Common myeloid progenitor, CD34-positive (primary cell): Measurements from ENCODE around the gene EVI5.
"Not testable (repeated sequence)": the region's sequence is repeated elsewhere in the genome, so short reads cannot be mapped to it uniquely, and the experiment has no call there.

Experiments used
- CTCF ChIA-PET: fragments of 350-600 bp; sonication (Branson Sonifier 250); formaldehyde crosslinking; loops from one replicate; lab custom pipeline; 2021; ENCODE audit warnings: antibody characterized with exemption; lab: Charles Lee
- POLR2A ChIA-PET: fragments of 350-600 bp; sonication (Branson Sonifier 250); formaldehyde crosslinking; loops from one replicate; lab custom pipeline; 2021; ENCODE audit warnings: antibody characterized with exemption; lab: Charles Lee
- DNase-seq, 3 donors: peaks; one replicate each; pipeline versions ENCODE4 v3.0.0 to v3.0.0-alpha.2; 2013
- H3K27ac ChIP-seq, 2 experiments: 1 replicate in 1 of 2; 2 replicates in 1 of 2; pipeline ENCODE4 v1.7.0; 2013; ENCODE audit warnings: inconsistent platforms in 2 of 2, low read length in 2 of 2, mild to moderate bottlenecking in 2 of 2, low read depth in 1 of 2, moderate library complexity in 1 of 2; ENCODE audit not compliant: severe bottlenecking in 2 of 2, insufficient read depth in 1 of 2, poor library complexity in 1 of 2
- H3K27me3 ChIP-seq, 5 experiments: replicated peaks in 2 of 5; 1 replicate in 3 of 5; 2 replicates in 2 of 5; pipeline versions ENCODE4 v1.6.1 to v1.7.0; 2013; ENCODE audit warnings: low read length in 4 of 5, mild to moderate bottlenecking in 2 of 5, moderate library complexity in 2 of 5, inconsistent platforms in 1 of 5; ENCODE audit not compliant: insufficient read depth in 5 of 5, control insufficient read depth in 4 of 5
- H3K36me3 ChIP-seq, 4 experiments: 1 replicate in 2 of 4; 2 replicates in 2 of 4; pipeline versions ENCODE4 v1.6.1 to v1.7.0; 2013; ENCODE audit warnings: low read length in 3 of 4, control low read depth in 1 of 4, mild to moderate bottlenecking in 1 of 4; ENCODE audit not compliant: control insufficient read depth in 4 of 4, insufficient read depth in 4 of 4
- H3K4me1 ChIP-seq, 4 experiments: 1 replicate in 3 of 4; 2 replicates in 1 of 4; pipeline versions ENCODE4 v1.6.1 to v1.7.1; 2013; ENCODE audit warnings: low read length in 3 of 4, mild to moderate bottlenecking in 3 of 4, control low read depth in 1 of 4, inconsistent platforms in 1 of 4, moderate library complexity in 1 of 4; ENCODE audit not compliant: control insufficient read depth in 4 of 4, insufficient read depth in 4 of 4; ENCODE audit errors: control extremely low read depth in 1 of 4
- H3K4me3 ChIP-seq, 7 experiments: 1 replicate in 4 of 7; 2 replicates in 3 of 7; pipeline versions ENCODE4 v1.5.1 to v1.7.0; 2013; ENCODE audit warnings: mild to moderate bottlenecking in 7 of 7, low read length in 6 of 7, moderate library complexity in 6 of 7, inconsistent platforms in 2 of 7, low read depth in 2 of 7, control low read depth in 1 of 7; ENCODE audit not compliant: insufficient read depth in 4 of 7, control insufficient read depth in 1 of 7; ENCODE audit errors: extremely low read depth in 1 of 7
- H3K9me3 ChIP-seq, 5 experiments: 1 replicate in 4 of 5; 2 replicates in 1 of 5; pipeline versions ENCODE4 v1.6.1 to v1.7.1; 2013; ENCODE audit warnings: low read length in 4 of 5, mild to moderate bottlenecking in 2 of 5, inconsistent platforms in 1 of 5, low read depth in 1 of 5, moderate library complexity in 1 of 5; ENCODE audit not compliant: control insufficient read depth in 4 of 5, insufficient read depth in 2 of 5; ENCODE audit errors: control extremely low read depth in 1 of 5
- WGBS: methylation state at CpG from one replicate; pipeline ENCODE4 v1.1.5; 2013; ENCODE audit not compliant: insufficient coverage; 5-methylcytosine and 5-hydroxymethylcytosine counted together

EVI5 gene

DNA sequence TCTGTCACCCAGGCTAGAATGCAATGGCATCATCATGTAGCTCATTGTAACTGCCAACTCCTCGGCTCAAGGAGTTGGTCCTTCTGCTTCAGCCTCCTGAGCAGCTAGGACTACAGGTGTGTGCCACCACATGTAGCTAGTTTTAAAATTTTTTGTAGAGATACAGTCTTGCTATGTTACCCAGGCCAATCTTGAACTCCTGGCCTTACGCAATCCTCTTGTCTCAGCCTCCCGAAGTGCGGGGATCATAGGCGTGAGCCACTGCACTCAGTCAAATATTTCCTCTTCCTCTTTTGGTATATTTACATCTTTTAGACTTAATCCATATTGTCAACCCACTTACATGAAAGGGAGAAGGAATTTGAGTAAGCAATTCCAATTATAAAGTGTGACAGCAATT lies 121.1 kb downstream of the EVI5 start:
- POLR2A ChIA-PET: no interaction called here
- Histone ChIP-seq H3K4me1 (no peaks in the 10 kb centered on the region), H3K4me3 (no peak overlapping the region), H3K27me3 (no peaks in the 10 kb centered on the region), H3K27ac (no peak overlapping the region), H3K36me3 (no peaks in the 10 kb centered on the region), H3K9me3 (no peaks in the 10 kb centered on the region)
- DNase-seq: no peak
- 100% methylated on average over 2 of the region's 5 CpGs for WGBS
- CTCF ChIA-PET: no interaction called here

DNA sequence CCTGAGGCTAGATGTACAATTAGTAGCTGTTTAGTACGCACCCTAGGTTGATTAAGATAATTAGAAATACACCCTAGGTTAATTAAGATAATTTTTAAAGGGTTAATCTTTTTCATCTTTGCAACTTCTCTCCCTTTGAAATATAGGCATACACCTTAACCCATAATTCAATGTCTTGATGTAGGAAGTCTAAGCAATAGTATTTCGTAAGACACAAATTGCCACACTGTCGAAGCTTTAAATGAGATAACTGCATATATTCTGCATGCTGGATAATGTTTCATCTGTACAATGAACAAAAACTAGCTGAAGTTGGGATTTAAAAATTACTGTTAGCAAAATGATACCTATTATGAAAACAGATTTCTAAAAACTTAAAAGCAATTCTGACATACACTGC lies 122.9 kb downstream of the EVI5 start:
- Histone ChIP-seq H3K4me1 (no peaks in the 10 kb centered on the region), H3K4me3 (no peak overlapping the region), H3K9me3 (peaks cover 0 to 5% (median 0%) of the 10 kb centered on the region in 5 experiments), H3K27ac (no peak overlapping the region), H3K27me3 (no peaks in the 10 kb centered on the region), H3K36me3 (no peaks in the 10 kb centered on the region)
- DNase-seq: no peak
- POLR2A ChIA-PET: no interaction called here
- 80% methylated on average over 1 of the region's 3 CpGs for WGBS
- CTCF ChIA-PET: no interaction called here

DNA sequence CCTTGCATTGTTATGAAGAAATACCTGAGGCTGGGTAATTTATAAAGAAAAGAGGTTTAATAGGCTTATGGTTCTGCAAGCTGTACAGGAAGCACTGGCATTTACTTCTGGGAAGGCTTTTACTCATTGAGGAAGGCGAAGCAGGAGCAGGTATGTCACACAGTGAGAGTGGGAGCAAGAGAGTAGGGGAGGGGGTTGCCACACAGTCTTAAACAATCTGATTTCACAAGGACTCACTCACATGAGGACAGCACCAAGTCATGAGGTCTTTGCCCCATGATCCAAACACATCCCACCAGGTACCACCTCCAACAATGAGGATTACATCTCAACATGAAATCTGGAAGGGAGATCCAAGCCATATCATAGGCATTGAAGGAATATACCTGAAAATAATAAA lies 127.2 kb downstream of the EVI5 start:
- Histone ChIP-seq H3K27me3 (no peaks in the 10 kb centered on the region), H3K27ac (no peak overlapping the region), H3K9me3 (peaks cover 2 to 45% (median 7%) of the 10 kb centered on the region in 5 experiments), H3K36me3 (no peaks in the 10 kb centered on the region), H3K4me3 (no peak overlapping the region), H3K4me1 (no peaks in the 10 kb centered on the region)
- POLR2A ChIA-PET: no interaction called here
- DNase-seq: no peak
- CTCF ChIA-PET: no interaction called here
- WGBS: 100% methylated on average over 1 of the region's 1 CpG

DNA sequence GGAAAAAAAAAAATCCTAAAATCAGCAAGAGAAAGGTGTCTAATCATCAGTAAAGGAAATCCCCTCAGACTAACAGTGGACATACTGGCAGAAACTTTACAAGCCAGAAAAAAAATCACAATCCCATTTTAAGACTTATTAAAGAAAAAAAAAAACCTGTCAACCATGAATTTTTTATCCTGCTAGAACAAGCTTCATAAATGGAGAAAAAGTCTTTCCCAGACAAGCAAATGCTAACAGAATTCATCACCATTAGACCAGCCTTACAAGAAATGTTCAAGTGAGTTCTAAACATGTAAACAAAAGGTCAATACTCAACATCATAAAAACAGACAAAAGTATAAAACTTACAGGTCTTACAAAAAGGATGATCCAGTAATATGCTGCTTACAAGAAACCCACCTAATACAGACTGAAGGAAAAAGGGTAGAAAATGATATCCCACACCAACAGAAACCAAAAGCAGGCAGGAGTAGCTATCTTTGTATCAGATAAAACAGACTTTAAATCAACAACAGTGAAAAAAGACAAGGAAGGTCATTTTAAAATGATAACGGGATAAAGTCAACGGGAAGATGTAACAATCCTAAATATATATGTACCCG lies 129.6 kb downstream of the EVI5 start:
- WGBS: 100% methylated on average over 1 of the region's 3 CpGs
- ChIA-PET CTCF (interaction anchor here (0.7 kb wide), 1 partner anchor 32 kb away, joined by 4 read pairs; no protein-coding TSS in a partner anchor), POLR2A (no interaction called here)
- H3K36me3 ChIP-seq: no peaks in the 10 kb centered on the region
- no peak overlapping the region for H3K4me3 ChIP-seq
- no peak overlapping the region for H3K27ac ChIP-seq
- H3K4me1 ChIP-seq: no peaks in the 10 kb centered on the region
- H3K27me3 ChIP-seq: no peaks in the 10 kb centered on the region
- peaks cover 3 to 45% (median 7%) of the 10 kb centered on the region in 5 experiments for H3K9me3 ChIP-seq
- peak; percentile 14 to 47 (median 40) for DNase-seq

DNA sequence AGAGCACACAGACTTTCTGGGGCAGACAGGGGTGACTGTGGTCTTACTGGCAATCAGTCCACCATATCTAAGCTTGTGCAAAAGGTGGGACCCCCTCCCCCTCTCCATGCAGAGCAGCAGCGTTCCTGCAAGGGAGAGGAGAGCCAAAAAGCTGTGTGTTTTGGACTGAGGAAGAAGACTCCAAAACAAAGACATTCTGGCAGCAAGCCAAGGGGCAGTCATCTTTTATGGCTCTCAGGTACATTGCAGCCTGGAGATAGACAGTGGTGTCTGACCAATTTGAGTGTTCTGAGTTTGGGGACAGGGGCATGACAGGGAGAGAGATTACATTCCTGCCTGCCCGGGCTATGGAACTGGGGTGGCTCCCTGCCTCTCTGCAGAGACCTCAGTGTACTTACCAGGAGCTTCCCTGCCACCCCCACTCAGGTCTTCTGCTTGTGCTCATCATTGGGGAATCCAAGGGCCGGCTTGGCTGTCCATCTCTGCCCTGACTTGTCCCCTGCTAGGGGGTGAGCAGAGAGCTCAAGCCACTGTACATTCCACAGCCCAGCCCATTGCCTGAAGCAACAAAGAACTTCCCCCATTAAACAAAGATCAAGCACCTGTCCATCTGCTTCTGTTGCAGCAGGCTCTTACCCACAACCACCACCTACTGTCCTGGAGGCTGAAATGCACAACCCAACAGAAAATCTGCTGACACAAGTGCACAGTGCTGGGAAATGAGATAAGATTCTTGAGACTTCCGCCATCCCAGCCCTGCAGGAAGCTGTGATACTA lies 131.1 kb downstream of the EVI5 start:
- DNase-seq: peak in 1 of 3 donors; percentile 15
- 100% methylated on average over 3 of the region's 4 CpGs for WGBS
- H3K27me3 ChIP-seq: no peaks in the 10 kb centered on the region
- H3K36me3 ChIP-seq: no peaks in the 10 kb centered on the region
- H3K4me1 ChIP-seq: no peaks in the 10 kb centered on the region
- ChIA-PET POLR2A (no interaction called here), CTCF (no interaction called here)
- peaks cover 3 to 45% (median 7%) of the 10 kb centered on the region in 5 experiments for H3K9me3 ChIP-seq
- H3K4me3 ChIP-seq: no peak overlapping the region
- H3K27ac ChIP-seq: no peak overlapping the region

GRCh38 chr1:92640686-92641085 lies 144.2 kb downstream of the EVI5 start:
- H3K27ac ChIP-seq, H3K27me3 ChIP-seq, H3K4me3 ChIP-seq, DNase-seq, POLR2A ChIA-PET, H3K4me1 ChIP-seq, CTCF ChIA-PET, H3K9me3 ChIP-seq, H3K36me3 ChIP-seq: not testable (repeated sequence)
- no CpG with 5 or more reads among the region's 3 CpGs for WGBS

DNA sequence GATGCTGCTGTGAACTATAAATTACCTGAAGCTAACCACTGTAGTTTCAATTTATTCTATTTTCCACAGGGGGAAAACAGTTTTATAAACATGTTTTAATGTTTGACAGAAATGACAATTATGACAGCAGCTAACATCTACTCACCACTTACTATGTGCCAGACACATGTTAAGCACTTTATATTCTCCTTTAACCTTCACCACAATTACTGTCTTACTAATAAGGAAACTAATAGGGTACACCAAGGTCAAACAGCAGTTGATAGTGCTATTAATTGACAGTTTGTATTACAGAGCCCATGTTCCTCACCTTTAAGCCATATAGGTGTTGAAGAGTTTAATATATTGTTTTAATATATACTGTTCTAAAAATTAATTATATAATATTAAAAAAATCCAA lies 146.4 kb downstream of the EVI5 start:
- Histone ChIP-seq H3K4me3 (no peak overlapping the region), H3K27ac (no peak overlapping the region), H3K9me3 (peaks cover 0 to 3% (median 0%) of the 10 kb centered on the region in 5 experiments), H3K4me1 (no peaks in the 10 kb centered on the region), H3K27me3 (no peaks in the 10 kb centered on the region), H3K36me3 (peaks cover 0 to 2% (median 0%) of the 10 kb centered on the region in 4 experiments)
- DNase-seq: no peak
- CTCF ChIA-PET: no interaction called here
- POLR2A ChIA-PET: no interaction called here
